Activated B cell treated with CpG ODN at 0.5 μM for 24 hours (primary cell): ENCODE measurements around the gene MRPS22. TPM values are rescaled to one million over a fixed set of nuclear protein-coding genes. Genes with fewer than 3 reads are reported as not detected.

Source experiments
- ATAC-seq: fragments of 200-7000 bp; cut with Tn5 transposase; one replicate; pipeline ENCODE4 v1.10.0; 2021; ENCODE audit warnings: low read depth, mild to moderate bottlenecking, moderate library complexity
- CTCF ChIA-PET: fragments of 350-600 bp; sonication (Branson Sonifier 250); formaldehyde crosslinking; loops from one replicate; lab custom pipeline; 2021; ENCODE audit warnings: antibody characterized with exemption; lab: Charles Lee
- POLR2A ChIA-PET: fragments of 350-600 bp; sonication (Branson Sonifier 250); formaldehyde crosslinking; loops from one replicate; lab custom pipeline; 2021; ENCODE audit warnings: antibody characterized with exemption; lab: Charles Lee
- DNase-seq: peaks from one replicate; pipeline ENCODE4 v3.0.0; 2022
- H3K27ac Mint-ChIP-seq: one replicate; pipeline ENCODE4 v1.8.0; 2020; ENCODE audit warnings: mixed read lengths
- H3K27me3 Mint-ChIP-seq: one replicate; pipeline ENCODE4 v1.8.0; 2021; ENCODE audit warnings: mixed read lengths
- H3K36me3 Mint-ChIP-seq: one replicate; pipeline ENCODE4 v1.8.0; 2021; ENCODE audit warnings: low read depth, mixed read lengths
- H3K4me1 Mint-ChIP-seq: one replicate; pipeline ENCODE4 v1.8.0; 2021; ENCODE audit warnings: mixed read lengths
- H3K4me3 Mint-ChIP-seq: one replicate; pipeline ENCODE4 v1.8.0; 2020; ENCODE audit warnings: mild to moderate bottlenecking, mixed read lengths
- H3K9me3 Mint-ChIP-seq: one replicate; pipeline ENCODE4 v1.8.0; 2020; ENCODE audit warnings: mixed read lengths
- intact Hi-C: fragments of 100-400 bp; cut with micrococcal nuclease; formaldehyde crosslinking; loops from one replicate; pipeline ENCODE4 v1.15.1; 2024
- total RNA-seq: library from RNA; stranded (reverse); gene quantifications from 2 replicates; pipeline ENCODE4 v1.2.3, GENCODE V29; 2022
- TF ChIP-seq, protein P1 (sequence below): fragments of 200-600 bp; IDR thresholded peaks from one replicate; pipeline ENCODE4 v1.8.0; 2022; ENCODE audit warnings: antibody characterized with exemption, mild to moderate bottlenecking

Gene MRPS22
- total RNA-seq, 1 donor from 2014 or later = 44.7 TPM

DNA sequence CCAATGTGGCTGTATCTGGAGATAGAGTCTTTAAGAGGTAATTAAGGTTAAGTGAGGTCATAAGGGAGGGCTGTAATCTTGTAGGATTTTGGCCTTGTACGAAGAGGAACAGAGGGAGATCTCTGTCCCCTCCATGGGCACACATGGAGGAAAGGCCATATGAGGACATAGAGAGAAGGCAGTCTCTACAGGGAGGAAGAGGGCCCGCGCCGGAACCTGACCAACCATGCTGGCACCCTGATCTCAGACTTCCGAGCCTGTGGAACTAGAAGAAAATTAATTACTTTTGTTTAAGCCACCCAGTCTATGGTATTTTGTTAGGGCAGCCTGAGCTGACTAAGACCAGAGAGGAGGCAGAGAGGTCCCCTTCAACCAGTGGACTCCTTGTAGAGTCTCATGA is 17.7 kb upstream of the MRPS22 start:
- intact Hi-C loops = no loop called here
- Mint-ChIP-seq H3K27me3 (peaks cover 14% of the 10 kb centered on the region), H3K4me3 (no peak overlapping the region), H3K27ac (no peak overlapping the region), H3K4me1 (peaks cover 9% of the 10 kb centered on the region), H3K36me3 (no peaks in the 10 kb centered on the region), H3K9me3 (no peaks in the 10 kb centered on the region)
- ChIA-PET CTCF (no interaction called here), POLR2A (no interaction called here)
- ATAC-seq = no peak
- no peak for DNase-seq
- TF ChIP-seq, protein P1, sequence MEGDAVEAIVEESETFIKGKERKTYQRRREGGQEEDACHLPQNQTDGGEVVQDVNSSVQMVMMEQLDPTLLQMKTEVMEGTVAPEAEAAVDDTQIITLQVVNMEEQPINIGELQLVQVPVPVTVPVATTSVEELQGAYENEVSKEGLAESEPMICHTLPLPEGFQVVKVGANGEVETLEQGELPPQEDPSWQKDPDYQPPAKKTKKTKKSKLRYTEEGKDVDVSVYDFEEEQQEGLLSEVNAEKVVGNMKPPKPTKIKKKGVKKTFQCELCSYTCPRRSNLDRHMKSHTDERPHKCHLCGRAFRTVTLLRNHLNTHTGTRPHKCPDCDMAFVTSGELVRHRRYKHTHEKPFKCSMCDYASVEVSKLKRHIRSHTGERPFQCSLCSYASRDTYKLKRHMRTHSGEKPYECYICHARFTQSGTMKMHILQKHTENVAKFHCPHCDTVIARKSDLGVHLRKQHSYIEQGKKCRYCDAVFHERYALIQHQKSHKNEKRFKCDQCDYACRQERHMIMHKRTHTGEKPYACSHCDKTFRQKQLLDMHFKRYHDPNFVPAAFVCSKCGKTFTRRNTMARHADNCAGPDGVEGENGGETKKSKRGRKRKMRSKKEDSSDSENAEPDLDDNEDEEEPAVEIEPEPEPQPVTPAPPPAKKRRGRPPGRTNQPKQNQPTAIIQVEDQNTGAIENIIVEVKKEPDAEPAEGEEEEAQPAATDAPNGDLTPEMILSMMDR = no peak

DNA sequence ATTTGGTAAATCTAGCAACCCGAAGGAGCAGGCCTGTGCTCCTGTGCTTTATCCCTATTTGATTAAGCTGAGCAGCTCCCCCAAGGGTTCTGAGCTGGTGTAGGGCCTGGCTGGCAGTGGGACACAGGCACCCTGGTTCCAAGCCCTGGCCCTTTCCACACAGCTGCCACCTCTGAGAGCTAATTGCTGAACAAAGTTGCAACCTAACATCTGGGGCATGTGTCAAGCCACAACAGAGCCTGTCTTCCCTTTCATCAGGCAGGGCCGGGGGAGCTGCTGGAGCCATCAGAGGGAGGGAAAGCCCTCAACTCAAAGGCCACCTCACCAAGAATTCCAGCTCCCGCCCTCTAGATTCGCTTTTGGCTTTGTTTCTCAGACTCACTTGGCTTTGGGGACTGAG is 17.1 kb upstream of the MRPS22 start:
- Mint-ChIP-seq H3K4me3 (no peak overlapping the region), H3K27ac (no peak overlapping the region), H3K9me3 (no peaks in the 10 kb centered on the region), H3K36me3 (no peaks in the 10 kb centered on the region), H3K27me3 (peaks cover 14% of the 10 kb centered on the region), H3K4me1 (peaks cover 9% of the 10 kb centered on the region)
- ATAC-seq (no peak), DNase-seq (no peak)
- ChIA-PET CTCF (no interaction called here), POLR2A (no interaction called here)
- TF ChIP-seq, protein P1 = no peak
- intact Hi-C loops = no loop called here

DNA sequence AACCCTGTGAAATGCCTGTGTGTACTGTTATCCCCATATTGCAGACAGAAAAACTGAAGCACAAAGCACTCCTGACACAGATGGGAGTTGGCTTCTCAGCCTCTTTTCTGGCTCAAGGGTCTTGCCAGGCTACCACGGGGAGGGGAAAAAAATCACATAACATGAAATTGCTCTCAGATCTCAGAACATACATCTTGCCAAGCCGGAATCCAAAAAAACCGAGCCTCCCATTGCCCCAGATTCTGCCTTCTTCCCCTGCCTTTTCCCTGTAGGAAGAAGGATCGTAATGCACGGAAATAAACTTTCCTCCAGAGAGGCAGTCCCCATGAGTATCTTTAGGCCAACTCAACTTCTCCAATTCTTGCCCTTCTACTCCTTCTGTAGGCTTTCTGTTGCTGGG is 16.6 kb upstream of the MRPS22 start:
- ChIA-PET CTCF (no interaction called here), POLR2A (no interaction called here)
- intact Hi-C loops = no loop called here
- no peak for ATAC-seq
- H3K36me3 Mint-ChIP-seq = no peaks in the 10 kb centered on the region
- DNase-seq = no peak
- peaks cover 17% of the 10 kb centered on the region for H3K27me3 Mint-ChIP-seq
- H3K9me3 Mint-ChIP-seq = no peaks in the 10 kb centered on the region
- TF ChIP-seq, protein P1 = no peak
- no peak overlapping the region for H3K4me3 Mint-ChIP-seq
- peaks cover 9% of the 10 kb centered on the region for H3K4me1 Mint-ChIP-seq
- no peak overlapping the region for H3K27ac Mint-ChIP-seq

DNA sequence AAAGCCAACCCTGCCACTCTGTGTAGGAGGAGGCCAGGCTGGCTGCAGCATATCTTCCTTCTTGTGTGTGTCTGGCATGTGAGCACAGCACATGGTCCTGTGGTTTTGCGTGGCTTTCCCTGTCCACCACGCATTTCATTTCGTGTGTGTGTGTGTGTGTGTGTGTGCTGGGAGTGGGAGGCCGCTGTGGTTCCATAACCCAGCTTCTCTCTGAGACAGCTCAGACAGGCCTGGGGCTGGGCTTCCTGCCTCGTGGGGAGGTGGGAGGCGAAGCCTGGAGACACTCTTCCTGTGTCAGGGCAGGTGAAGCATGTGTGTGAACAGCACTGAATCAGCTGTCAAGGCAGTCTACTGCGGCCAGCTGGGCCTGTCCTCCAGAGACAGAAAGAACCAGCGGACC is 16.0 kb upstream of the MRPS22 start:
- no peak for DNase-seq
- H3K4me1 Mint-ChIP-seq = peaks cover 9% of the 10 kb centered on the region
- TF ChIP-seq, protein P1 = no peak
- ChIA-PET CTCF (no interaction called here), POLR2A (no interaction called here)
- H3K4me3 Mint-ChIP-seq = no peak overlapping the region
- ATAC-seq = no peak
- no peaks in the 10 kb centered on the region for H3K9me3 Mint-ChIP-seq
- intact Hi-C loops = no loop called here
- peaks cover 22% of the 10 kb centered on the region for H3K27me3 Mint-ChIP-seq
- no peaks in the 10 kb centered on the region for H3K36me3 Mint-ChIP-seq
- no peak overlapping the region for H3K27ac Mint-ChIP-seq

DNA sequence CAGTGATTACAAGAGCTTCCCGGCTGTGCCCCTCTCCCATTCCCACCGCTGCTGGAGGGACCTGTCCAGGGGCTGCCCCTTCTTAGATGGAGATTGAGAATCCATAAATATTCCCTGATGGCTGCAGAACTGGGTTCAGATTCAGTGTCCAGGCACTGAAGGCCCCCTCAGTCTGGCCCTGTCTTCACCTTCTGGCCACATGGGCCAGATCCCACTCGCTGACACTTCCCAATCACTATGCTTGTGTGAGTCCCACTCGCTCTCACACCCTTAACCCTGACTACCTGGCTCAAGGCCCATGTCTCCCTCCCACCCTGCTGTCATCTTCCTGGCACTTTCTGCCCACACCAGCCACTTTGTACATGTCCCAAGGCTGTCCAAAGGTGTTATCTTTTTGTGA is 15.5 kb upstream of the MRPS22 start:
- TF ChIP-seq, protein P1 = no peak
- H3K9me3 Mint-ChIP-seq = no peaks in the 10 kb centered on the region
- CTCF ChIA-PET = interaction anchor here (1.1 to 1.8 kb wide), 2 partner anchors 392 to 911 kb away, joined by 3 to 9 read pairs; no protein-coding TSS in a partner anchor
- peaks cover 9% of the 10 kb centered on the region for H3K4me1 Mint-ChIP-seq
- intact Hi-C loops = no loop called here
- H3K27ac Mint-ChIP-seq = no peak overlapping the region
- POLR2A ChIA-PET = no interaction called here
- DNase-seq (no peak), ATAC-seq (no peak)
- H3K36me3 Mint-ChIP-seq = no peaks in the 10 kb centered on the region
- H3K27me3 Mint-ChIP-seq = peaks cover 24% of the 10 kb centered on the region
- H3K4me3 Mint-ChIP-seq = no peak overlapping the region
